ENCODE data around the gene ELOF1.

ELOF1 gene

GRCh38 chr19:11534538-11534937 lies 24.5 kb downstream of the ELOF1 start:
- DNase-seq, result no peak

GRCh38 chr19:11530432-11530831 lies 28.6 kb downstream of the ELOF1 start:
- DNase-seq, result no peak

DNA sequence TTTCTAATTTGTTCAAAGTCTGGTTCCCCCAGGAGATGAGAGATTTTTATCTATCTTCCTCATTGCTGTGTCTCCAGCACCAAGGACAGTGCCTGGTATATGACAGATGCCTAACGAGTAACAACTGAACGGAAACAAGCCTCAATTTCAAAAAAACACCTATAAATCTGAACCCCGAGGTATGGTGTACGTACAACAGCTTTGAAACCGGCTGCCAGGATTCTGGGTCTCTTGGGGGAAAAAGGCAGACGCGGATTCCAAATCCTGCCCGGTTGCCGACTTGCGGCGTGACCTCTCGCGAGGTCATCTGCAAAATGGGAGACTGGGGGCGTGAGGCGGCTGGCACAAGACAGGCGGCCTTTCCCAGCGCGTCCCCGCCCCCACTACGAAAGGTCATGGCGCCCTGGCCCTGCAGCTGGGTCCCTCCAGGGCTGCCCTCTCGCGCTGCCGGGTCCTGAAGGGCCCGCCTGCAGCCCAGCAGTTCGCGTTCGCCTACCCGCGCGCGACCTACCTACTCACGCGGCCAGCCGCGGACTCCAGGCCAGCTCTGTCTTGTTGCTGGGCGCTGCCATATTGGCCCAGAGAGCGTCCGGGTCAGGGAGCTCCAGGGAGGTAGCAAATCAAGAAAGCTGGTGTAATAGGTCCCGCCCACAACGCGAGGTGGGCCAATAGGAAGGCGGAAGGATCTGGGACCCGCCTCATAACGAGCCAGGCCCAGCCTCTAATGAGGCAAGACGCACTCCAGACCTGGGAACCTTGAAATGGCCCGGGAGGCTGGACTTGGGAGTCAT lies 30.3 kb downstream of the ELOF1 start, which contains the start of gene ECSIT:
Gene ECSIT, minus strand, starts transcription at position 584 of the 791 bp plus-strand sequence. CDS start 9,964 bp downstream, outside the sequence.
- DNase-seq, result peak; percentile 91

- DNase-seq, result no peak
These were observed 39.9 kb downstream of the ELOF1 start for GRCh38 chr19:11519138-11519537.

DNA sequence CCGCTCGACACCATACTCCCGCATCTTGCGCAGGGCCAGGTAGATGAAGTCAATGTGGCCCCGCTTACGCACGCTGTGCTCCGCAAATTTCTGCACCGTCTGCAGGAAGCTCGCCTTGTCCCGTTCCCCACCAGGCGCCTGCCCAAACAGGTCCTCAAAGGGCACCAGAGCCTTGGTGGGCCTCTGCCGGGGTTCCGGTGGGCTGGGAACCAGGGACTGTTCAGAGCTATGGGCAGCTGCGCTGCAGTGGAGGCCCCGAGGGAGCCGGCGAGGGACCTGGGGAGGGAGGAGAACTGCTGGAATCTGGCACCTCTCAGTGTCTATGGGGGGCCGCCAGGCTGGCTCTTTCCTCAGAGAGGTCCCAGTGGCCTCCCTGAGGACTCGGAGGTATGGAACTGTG lies 45.1 kb downstream of the ELOF1 start:
- DNase-seq, result no peak

GRCh38 chr19:11510444-11510843 lies 48.6 kb downstream of the ELOF1 start:
- DNase-seq, result no peak

DNA sequence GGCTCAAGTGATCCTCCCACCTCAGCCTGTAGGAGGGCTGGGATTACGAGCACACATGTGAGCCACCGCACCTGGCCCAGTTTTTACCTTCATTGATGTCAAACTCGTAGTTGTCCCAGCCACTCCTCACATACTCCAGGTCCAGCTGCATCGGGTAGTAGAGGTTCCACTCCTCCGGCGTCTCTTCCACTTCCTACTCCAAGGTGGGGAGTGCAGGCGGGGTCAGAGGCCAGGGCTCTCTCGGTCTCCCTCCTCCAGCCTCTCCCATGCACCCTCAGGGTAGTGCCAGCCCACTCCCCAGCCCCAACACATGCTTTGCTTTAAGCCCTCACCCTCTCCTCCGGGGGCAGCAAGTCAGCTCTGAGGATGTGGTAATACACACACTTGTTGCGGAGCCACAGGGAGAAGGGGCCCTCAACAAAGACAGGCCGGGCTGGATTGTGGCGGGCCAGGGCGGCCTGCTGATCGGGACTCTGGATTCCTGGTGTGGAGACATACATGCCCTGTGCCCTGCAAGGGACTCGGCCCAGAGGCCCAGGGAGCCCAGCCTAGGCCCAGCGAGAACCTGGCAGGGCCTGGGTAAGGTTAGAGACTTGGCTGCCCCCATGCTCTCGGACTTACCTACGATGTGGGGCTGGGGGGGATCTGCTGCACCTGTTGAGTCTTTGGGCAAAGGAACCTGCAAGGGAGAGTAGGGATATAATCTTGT lies 51.5 kb downstream of the ELOF1 start:
- no peak for DNase-seq

DNA sequence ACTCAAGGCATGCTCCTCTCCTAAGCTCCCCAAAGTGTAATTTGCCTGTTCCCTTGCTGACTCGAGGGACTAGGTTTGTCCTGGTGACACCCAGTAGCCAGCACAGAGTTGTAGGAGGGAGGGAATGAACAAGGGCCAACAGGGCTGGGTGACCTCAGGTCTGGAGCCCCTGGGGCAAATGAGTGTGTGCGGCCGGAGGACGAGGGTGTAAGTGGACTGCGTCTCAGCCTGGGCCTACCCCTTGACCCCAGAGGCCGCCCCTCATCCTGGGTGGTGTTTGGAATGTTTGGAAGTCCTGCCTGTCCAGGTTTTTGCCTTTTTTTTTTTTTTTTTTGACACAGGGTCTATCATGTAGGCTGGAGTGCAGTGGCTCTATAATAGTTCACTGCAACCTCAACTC lies 52.1 kb downstream of the ELOF1 start:
- DNase-seq, result no peak

DNA sequence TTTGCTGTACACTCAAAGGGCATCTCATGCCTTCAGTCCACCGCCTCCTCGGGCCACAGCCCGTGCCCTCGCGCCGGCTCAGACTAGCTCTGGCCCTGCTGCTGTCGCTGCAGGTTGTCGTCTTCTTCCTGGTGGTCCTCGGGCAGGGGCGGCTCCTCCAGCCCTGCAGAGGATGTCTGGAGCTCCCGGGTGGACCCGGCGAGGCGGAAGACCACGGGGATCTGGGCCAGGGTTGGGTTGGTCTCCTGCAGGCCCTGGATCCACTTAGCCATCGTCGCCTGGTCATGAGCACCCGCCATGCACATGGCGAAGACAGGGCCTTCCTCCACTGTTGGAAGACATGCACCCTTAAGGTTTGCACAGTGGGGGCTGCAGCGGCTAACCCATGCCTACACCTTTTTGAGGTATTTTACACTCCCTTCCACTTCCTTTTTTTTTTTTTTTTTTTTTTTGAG lies 52.9 kb downstream of the ELOF1 start:
- DNase-seq, result no peak

DNA sequence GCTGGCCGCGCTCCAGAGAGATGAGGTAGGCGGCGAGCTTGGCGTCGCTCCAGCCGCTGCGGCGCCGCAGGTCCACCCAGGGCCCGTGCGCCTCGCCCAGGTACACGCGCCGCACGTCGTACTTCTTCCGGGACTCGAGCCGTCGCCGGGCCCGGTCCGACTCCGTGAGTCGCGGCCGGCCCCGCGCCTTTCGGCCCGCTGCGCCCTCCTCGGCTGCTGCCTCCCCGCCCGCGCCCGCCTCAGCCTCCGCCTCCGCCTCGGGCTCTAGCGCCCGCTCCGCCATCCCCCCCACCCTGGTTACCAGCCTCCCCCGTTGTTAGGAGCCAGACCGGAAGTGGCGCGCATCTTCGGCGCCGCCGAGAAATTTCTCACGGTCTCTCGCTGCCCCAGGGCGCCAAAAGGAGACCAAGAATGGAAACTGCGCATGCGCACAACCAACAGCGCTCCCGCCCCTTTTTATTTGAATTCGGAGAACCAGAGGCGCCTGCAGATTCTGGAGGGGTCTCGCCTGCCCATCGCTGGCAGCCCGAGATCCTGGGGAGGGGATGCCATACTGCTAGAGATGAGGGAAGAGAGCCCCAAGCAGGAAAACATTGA lies 53.4 kb downstream of the ELOF1 start, which contains the start of gene ZNF653:
Gene ZNF653, minus strand, starts transcription at position 336 of the 597 bp plus-strand sequence. Its CDS starts 53 bp downstream, at position 283.
- DNase-seq, result peak; percentile 95

DNA sequence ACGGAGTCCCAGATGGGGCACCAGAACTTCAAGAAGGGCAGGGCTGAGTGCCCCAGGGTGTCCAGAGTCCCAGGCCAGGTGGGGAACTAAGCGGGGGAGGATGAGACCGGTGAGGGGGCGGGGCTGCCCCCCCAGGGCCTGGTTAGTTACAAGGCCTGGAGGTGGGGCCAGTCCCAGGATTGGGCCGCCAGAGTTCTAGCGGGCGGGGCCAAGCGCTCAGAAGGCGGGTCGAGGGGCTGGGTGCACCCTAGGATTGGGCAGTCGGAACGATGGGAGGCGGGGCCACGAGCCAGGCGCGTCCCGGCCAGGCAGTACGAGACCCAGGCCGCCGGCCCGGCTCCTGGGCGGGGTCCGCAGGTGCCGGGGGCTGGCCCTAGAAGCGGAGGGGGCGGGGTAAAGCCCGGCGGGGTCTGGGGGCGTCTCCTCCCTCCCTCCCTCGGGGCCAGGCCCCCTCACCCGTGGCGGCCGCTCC lies 54.0 kb downstream of the ELOF1 start:
- DNase-seq, result peak; percentile 95

GRCh38 chr19:11504502-11505031 lies 54.5 kb downstream of the ELOF1 start:
- no peak for DNase-seq

Data from activated gamma-delta T cell treated with Interleukin-2 at 50 U/mL for 16 hours (primary cell).